Esophagus muscularis mucosa (tissue), 4 donors: ENCODE results near the gene LYPD4. TPM values are rescaled to one million over a fixed set of nuclear protein-coding genes. Genes with fewer than 3 reads are reported as not detected.

Source experiments
- DNase-seq: peaks from one replicate; pipeline ENCODE4 v3.0.0-alpha.2; 2017; ENCODE audit errors: extremely low spot score
- H3K27ac ChIP-seq, 4 donors: fragments of 200-600 bp; sonication (generic); replicated peaks in 1 of 4; 1 replicate in 3 of 4; 2 replicates in 1 of 4; pipeline ENCODE4 v1.5.1; 2016 to 2019; ENCODE audit warnings: mild to moderate bottlenecking in 1 of 4
- H3K27me3 ChIP-seq, 4 donors: fragments of 200-600 bp; sonication (generic); one replicate each; pipeline versions ENCODE4 v1.5.1 to v1.6.0; 2016 to 2019
- H3K36me3 ChIP-seq, 4 donors: fragments of 200-600 bp; sonication (generic); one replicate each; pipeline ENCODE4 v1.5.1; 2016 to 2019
- H3K4me1 ChIP-seq, 4 donors: fragments of 200-600 bp; sonication (generic); one replicate each; pipeline ENCODE4 v1.5.1; 2016 to 2019
- H3K4me3 ChIP-seq, 4 donors: fragments of 200-600 bp; sonication (generic); 1 replicate in 2 of 4; 2 replicates in 2 of 4; pipeline ENCODE4 v1.5.1; 2016 to 2019; ENCODE audit warnings: mild to moderate bottlenecking in 4 of 4, moderate library complexity in 1 of 4
- H3K9me3 ChIP-seq, 4 donors: fragments of 200-600 bp; sonication (generic); 1 replicate in 3 of 4; 2 replicates in 1 of 4; pipeline ENCODE4 v1.5.1; 2016 to 2019
- CTCF ChIP-seq, 3 experiments: fragments of 200-600 bp in 2 of 3; fragments of 450-650 bp in 1 of 3; sonication (generic) in 2 of 3; IDR thresholded peaks; one replicate each; pipeline ENCODE4 v1.5.1; 2017 to 2019; ENCODE audit warnings: antibody characterized with exemption in 3 of 3, mild to moderate bottlenecking in 2 of 3, moderate library complexity in 1 of 3
- EP300 ChIP-seq: sonication (generic); formaldehyde crosslinking; IDR thresholded peaks from one replicate; pipeline ENCODE4 v1.6.1; 2017; ENCODE audit warnings: antibody characterized with exemption
- POLR2A ChIP-seq: fragments of 450-650 bp; IDR thresholded peaks from one replicate; pipeline ENCODE4 v1.6.1; 2017; ENCODE audit warnings: antibody characterized with exemption, moderate library complexity, mild to moderate bottlenecking, low read depth
- POLR2AphosphoS5 ChIP-seq, 2 donors: sonication (generic); formaldehyde crosslinking; IDR thresholded peaks; one replicate each; pipeline ENCODE4 v1.6.1; 2017; ENCODE audit warnings: antibody characterized with exemption in 2 of 2
- WGBS: methylation state at CpG from one replicate; pipeline ENCODE4 v1.1.5; 2018; 5-methylcytosine and 5-hydroxymethylcytosine counted together
- intact Hi-C: fragments of 100-400 bp; cut with DNase I; formaldehyde crosslinking; loops from one replicate; pipeline ENCODE4 v1.15.1; 2023
- total RNA-seq, 4 donors: library from RNA; depleted of rRNA; stranded (reverse); fragments of >200 nt; gene quantifications; one replicate each; pipeline versions ENCODE4 v1.1.0 to v1.2.1, GENCODE V29; 2016

The LYPD4 gene
- total RNA-seq, 4 donors from 2014 or later: not detected

GRCh38 chr19:41853768-41854167 lies 9.3 kb upstream of the LYPD4 start:
- no peak for DNase-seq
- H3K36me3 ChIP-seq: no peaks in the 10 kb centered on the region
- peaks cover 0 to 35% (median 1%) of the 10 kb centered on the region in 4 donors for H3K27me3 ChIP-seq
- no peak for TF ChIP-seq POLR2AphosphoS5 (IDR thresholded peaks at IDR 0.05)
- TF ChIP-seq POLR2A: no peak
- no peak for TF ChIP-seq EP300
- TF ChIP-seq CTCF (IDR thresholded peaks at IDR 0.05): no peak
- H3K27ac ChIP-seq: no peak overlapping the region
- intact Hi-C loops: no loop called here
- no peak overlapping the region for H3K4me3 ChIP-seq
- 45% methylated on average over 2 of the region's 2 CpGs for WGBS
- H3K9me3 ChIP-seq: no peaks in the 10 kb centered on the region
- peaks cover 0 to under 1% (median 0%) of the 10 kb centered on the region in 4 donors for H3K4me1 ChIP-seq

GRCh38 chr19:41853344-41853743 lies 8.9 kb upstream of the LYPD4 start:
- Histone ChIP-seq H3K27me3 (peaks cover 0 to 40% (median 1%) of the 10 kb centered on the region in 4 donors), H3K36me3 (no peaks in the 10 kb centered on the region), H3K9me3 (no peaks in the 10 kb centered on the region), H3K4me3 (no peak overlapping the region), H3K4me1 (no peaks in the 10 kb centered on the region), H3K27ac (no peak overlapping the region)
- TF ChIP-seq CTCF (IDR thresholded peaks at IDR 0.05) (no peak), EP300 (no peak), POLR2A (no peak), POLR2AphosphoS5 (IDR thresholded peaks at IDR 0.05) (no peak)
- intact Hi-C loops: no loop called here
- no peak for DNase-seq
- 64% methylated on average over 2 of the region's 2 CpGs for WGBS

- Histone ChIP-seq H3K27me3 (peaks cover 0 to 46% (median 1%) of the 10 kb centered on the region in 4 donors), H3K4me1 (no peaks in the 10 kb centered on the region), H3K4me3 (no peak overlapping the region), H3K9me3 (no peaks in the 10 kb centered on the region), H3K36me3 (no peaks in the 10 kb centered on the region), H3K27ac (no peak overlapping the region)
- TF ChIP-seq POLR2AphosphoS5 (IDR thresholded peaks at IDR 0.05): no peak
- TF ChIP-seq POLR2A: no peak
- TF ChIP-seq EP300: no peak
- TF ChIP-seq CTCF (IDR thresholded peaks at IDR 0.05): no peak
- intact Hi-C loops: no loop called here
- DNase-seq: no peak
- 24% methylated on average over 4 of the region's 4 CpGs for WGBS
Measured at GRCh38 chr19:41851456-41851855, 7.0 kb upstream of the LYPD4 start.

- Histone ChIP-seq H3K36me3 (no peaks in the 10 kb centered on the region), H3K4me1 (no peaks in the 10 kb centered on the region), H3K27ac (no peak overlapping the region), H3K4me3 (no peak overlapping the region), H3K27me3 (peaks cover 0 to 48% (median under 1%) of the 10 kb centered on the region in 4 donors), H3K9me3 (no peaks in the 10 kb centered on the region)
- WGBS: 43% methylated on average over 4 of the region's 5 CpGs
- DNase-seq: no peak
- no peak for TF ChIP-seq CTCF (IDR thresholded peaks at IDR 0.05)
- no peak for TF ChIP-seq POLR2A
- TF ChIP-seq EP300: no peak
- TF ChIP-seq POLR2AphosphoS5 (IDR thresholded peaks at IDR 0.05): no peak
- intact Hi-C loops: no loop called here
Measured at GRCh38 chr19:41850381-41850780, 5.9 kb upstream of the LYPD4 start.

- H3K4me1 ChIP-seq: no peaks in the 10 kb centered on the region
- no peak for DNase-seq
- no peak overlapping the region for H3K27ac ChIP-seq
- no peak overlapping the region for H3K4me3 ChIP-seq
- H3K36me3 ChIP-seq: no peaks in the 10 kb centered on the region
- TF ChIP-seq CTCF (IDR thresholded peaks at IDR 0.05): no peak
- TF ChIP-seq POLR2A: no peak
- TF ChIP-seq EP300: no peak
- peaks cover 0 to 57% (median 0%) of the 10 kb centered on the region in 4 donors for H3K27me3 ChIP-seq
- 100% methylated on average over 2 of the region's 2 CpGs for WGBS
- no peaks in the 10 kb centered on the region for H3K9me3 ChIP-seq
- intact Hi-C loops: no loop called here
Measured at GRCh38 chr19:41849067-41849466, 4.6 kb upstream of the LYPD4 start.
